NCI-H2196 treated with DMSO at 0.1 percent for 48 hours (cell line): Measurements from ENCODE around the gene ACTR3.

Source experiments
- DNase-seq: peaks from one replicate; lab custom pipeline; 2025; ENCODE audit not compliant: unreplicated experiment; lab: John Stamatoyannopoulos, UW

Gene ACTR3

GRCh38 chr2:113996671-113997594 lies 107.0 kb downstream of the ACTR3 start:
- DNase-seq: no peak

GRCh38 chr2:114001152-114001551 lies 111.3 kb downstream of the ACTR3 start:
- DNase-seq: no peak

- DNase-seq: no peak
Observed at GRCh38 chr2:114001937-114002336, 112.0 kb downstream of the ACTR3 start.

- no peak for DNase-seq
Observed at GRCh38 chr2:114005110-114005783, 115.4 kb downstream of the ACTR3 start.

GRCh38 chr2:114006460-114006859 lies 116.6 kb downstream of the ACTR3 start:
- DNase-seq: no peak

- no peak for DNase-seq
Observed at GRCh38 chr2:114007436-114007835, 117.5 kb downstream of the ACTR3 start.

GRCh38 chr2:114008720-114009119 lies 118.8 kb downstream of the ACTR3 start:
- DNase-seq: no peak

GRCh38 chr2:114009205-114009944 lies 119.5 kb downstream of the ACTR3 start:
- DNase-seq: no peak

- no peak for DNase-seq
Observed at GRCh38 chr2:114010001-114010400, 120.1 kb downstream of the ACTR3 start.

- DNase-seq: no peak
Observed at GRCh38 chr2:114011713-114012112, 121.8 kb downstream of the ACTR3 start.
